Transverse colon (tissue), 4 donors: ENCODE data around the gene DOK7.

Experiments
- EP300 ChIP-seq: sonication (generic); formaldehyde crosslinking; IDR thresholded peaks from one replicate; pipeline ENCODE4 v1.6.1; 2017; ENCODE audit warnings: antibody characterized with exemption, low read depth
- POLR2A ChIP-seq: fragments of 450-650 bp; IDR thresholded peaks from one replicate; pipeline ENCODE4 v1.6.1; 2016; ENCODE audit warnings: antibody characterized with exemption, mild to moderate bottlenecking, moderate library complexity
- POLR2AphosphoS5 ChIP-seq, 3 donors: sonication (generic); formaldehyde crosslinking; IDR thresholded peaks; one replicate each; pipeline ENCODE4 v1.6.1; 2016; ENCODE audit warnings: antibody characterized with exemption in 3 of 3
- TF ChIP-seq, protein P1 (sequence below), 5 experiments: fragments of 200-600 bp in 3 of 5; fragments of 450-650 bp in 2 of 5; sonication (generic) in 3 of 5; IDR thresholded peaks; 1 replicate in 2 of 5; 2 replicates in 3 of 5; pipeline ENCODE4 v1.5.1; 2016 to 2017; ENCODE audit warnings: antibody characterized with exemption in 5 of 5, inconsistent platforms in 3 of 5, mild to moderate bottlenecking in 2 of 5, moderate library complexity in 1 of 5

DNA sequence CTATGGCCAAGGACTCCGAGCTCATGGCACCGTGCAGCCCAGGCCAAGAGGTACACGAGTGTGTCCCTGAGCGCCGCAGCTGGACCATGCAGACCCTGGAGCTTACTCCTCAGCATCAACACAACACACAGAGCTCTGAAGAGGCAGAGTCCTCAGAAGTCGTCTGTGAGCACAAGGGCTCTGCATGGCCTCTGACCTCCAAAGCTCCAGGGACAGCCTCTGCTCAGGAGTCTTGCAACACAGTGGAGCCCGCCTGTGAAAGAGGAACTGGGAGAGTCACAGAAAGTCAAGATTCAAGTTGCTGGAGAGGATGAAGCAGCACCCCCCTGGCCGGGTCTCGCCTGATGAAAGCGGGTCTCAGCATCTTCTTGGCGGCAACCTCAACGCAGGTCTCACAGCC is 66.3 kb downstream of the DOK7 start:
- TF ChIP-seq EP300, result no peak
- TF ChIP-seq POLR2AphosphoS5 (IDR thresholded peaks at IDR 0.05), result no peak
- TF ChIP-seq, protein P1, sequence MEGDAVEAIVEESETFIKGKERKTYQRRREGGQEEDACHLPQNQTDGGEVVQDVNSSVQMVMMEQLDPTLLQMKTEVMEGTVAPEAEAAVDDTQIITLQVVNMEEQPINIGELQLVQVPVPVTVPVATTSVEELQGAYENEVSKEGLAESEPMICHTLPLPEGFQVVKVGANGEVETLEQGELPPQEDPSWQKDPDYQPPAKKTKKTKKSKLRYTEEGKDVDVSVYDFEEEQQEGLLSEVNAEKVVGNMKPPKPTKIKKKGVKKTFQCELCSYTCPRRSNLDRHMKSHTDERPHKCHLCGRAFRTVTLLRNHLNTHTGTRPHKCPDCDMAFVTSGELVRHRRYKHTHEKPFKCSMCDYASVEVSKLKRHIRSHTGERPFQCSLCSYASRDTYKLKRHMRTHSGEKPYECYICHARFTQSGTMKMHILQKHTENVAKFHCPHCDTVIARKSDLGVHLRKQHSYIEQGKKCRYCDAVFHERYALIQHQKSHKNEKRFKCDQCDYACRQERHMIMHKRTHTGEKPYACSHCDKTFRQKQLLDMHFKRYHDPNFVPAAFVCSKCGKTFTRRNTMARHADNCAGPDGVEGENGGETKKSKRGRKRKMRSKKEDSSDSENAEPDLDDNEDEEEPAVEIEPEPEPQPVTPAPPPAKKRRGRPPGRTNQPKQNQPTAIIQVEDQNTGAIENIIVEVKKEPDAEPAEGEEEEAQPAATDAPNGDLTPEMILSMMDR (IDR thresholded peaks at IDR 0.05), result no peak
- no peak for TF ChIP-seq POLR2A
